OCI-LY3 (cell line): ENCODE results near the gene SULT1A2.

Source experiments
- EZH2phosphoT487 ChIP-seq: fragments of 200-600 bp; shearing (Covaris generic); IDR thresholded peaks from 2 replicates; pipeline ENCODE4 v1.6.1; 2018; ENCODE audit warnings: antibody characterized with exemption, mixed run types, low read depth
- TF ChIP-seq, protein P1 (sequence below): fragments of 200-600, 300-600 bp; sonication (generic); IDR thresholded peaks from 2 replicates; pipeline ENCODE4 v1.5.1; 2014; ENCODE audit warnings: antibody characterized with exemption, low read length, low read depth

DNA sequence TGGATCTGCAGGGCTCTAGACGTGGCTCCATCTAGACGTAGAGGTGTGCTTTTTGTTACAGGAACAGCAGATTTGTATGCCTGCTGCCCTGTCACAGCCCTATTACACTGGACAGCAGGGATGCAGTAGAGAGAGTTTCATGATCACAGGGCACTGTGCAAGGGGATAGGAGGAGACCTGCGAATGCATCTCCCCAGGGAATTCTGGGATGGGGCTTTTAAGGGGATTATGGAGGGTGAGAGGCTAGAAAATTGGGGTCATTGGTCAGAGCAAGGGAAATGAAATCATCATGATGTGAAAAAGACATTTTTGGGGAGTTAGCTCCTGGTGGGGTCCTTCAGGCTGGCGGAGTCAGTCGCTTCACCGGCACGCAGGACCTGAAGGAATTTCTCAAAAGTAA is 54.2 kb downstream of the SULT1A2 start:
- TF ChIP-seq, protein P1, sequence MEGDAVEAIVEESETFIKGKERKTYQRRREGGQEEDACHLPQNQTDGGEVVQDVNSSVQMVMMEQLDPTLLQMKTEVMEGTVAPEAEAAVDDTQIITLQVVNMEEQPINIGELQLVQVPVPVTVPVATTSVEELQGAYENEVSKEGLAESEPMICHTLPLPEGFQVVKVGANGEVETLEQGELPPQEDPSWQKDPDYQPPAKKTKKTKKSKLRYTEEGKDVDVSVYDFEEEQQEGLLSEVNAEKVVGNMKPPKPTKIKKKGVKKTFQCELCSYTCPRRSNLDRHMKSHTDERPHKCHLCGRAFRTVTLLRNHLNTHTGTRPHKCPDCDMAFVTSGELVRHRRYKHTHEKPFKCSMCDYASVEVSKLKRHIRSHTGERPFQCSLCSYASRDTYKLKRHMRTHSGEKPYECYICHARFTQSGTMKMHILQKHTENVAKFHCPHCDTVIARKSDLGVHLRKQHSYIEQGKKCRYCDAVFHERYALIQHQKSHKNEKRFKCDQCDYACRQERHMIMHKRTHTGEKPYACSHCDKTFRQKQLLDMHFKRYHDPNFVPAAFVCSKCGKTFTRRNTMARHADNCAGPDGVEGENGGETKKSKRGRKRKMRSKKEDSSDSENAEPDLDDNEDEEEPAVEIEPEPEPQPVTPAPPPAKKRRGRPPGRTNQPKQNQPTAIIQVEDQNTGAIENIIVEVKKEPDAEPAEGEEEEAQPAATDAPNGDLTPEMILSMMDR = no peak
- no peak for TF ChIP-seq EZH2phosphoT487
